IPS-20b (cell line): Measurements from ENCODE around the gene AIRE.

Experiments
- H3K27ac ChIP-seq: one replicate; pipeline ENCODE4 v1.5.1; 2013; ENCODE audit warnings: low read length
- H3K27me3 ChIP-seq: 2 replicates; pipeline ENCODE4 v1.6.1; 2013; ENCODE audit warnings: mild to moderate bottlenecking, low read length, inconsistent platforms; ENCODE audit not compliant: insufficient read depth
- H3K36me3 ChIP-seq: 2 replicates; pipeline ENCODE4 v1.6.1; 2013; ENCODE audit warnings: low read depth, mild to moderate bottlenecking, inconsistent platforms, low read length, moderate library complexity; ENCODE audit not compliant: insufficient read depth
- H3K4me1 ChIP-seq: 2 replicates; pipeline ENCODE4 v1.6.1; 2013; ENCODE audit warnings: mild to moderate bottlenecking, control low read depth, inconsistent platforms, low read length, moderate library complexity; ENCODE audit not compliant: insufficient read depth
- H3K4me3 ChIP-seq: 2 replicates; pipeline ENCODE4 v1.5.1; 2013; ENCODE audit warnings: mild to moderate bottlenecking, low read length, inconsistent platforms
- H3K9ac ChIP-seq: 2 replicates; pipeline ENCODE4 v1.6.1; 2013; ENCODE audit warnings: low read depth, mild to moderate bottlenecking, inconsistent platforms, low read length, moderate library complexity
- H3K9me3 ChIP-seq: 2 replicates; pipeline ENCODE4 v1.6.1; 2013; ENCODE audit warnings: mild to moderate bottlenecking, low read depth, low read length, inconsistent platforms; ENCODE audit not compliant: insufficient read depth

Gene AIRE

GRCh38 chr21:44295163-44295573 lies 9.5 kb downstream of the AIRE start:
- no peak overlapping the region for H3K4me3 ChIP-seq
- no peak overlapping the region for H3K9ac ChIP-seq
- no peaks in the 10 kb centered on the region for H3K9me3 ChIP-seq
- H3K27me3 ChIP-seq = peaks cover 16% of the 10 kb centered on the region; the same call in 1 of the 2 replicates
- H3K27ac ChIP-seq = no peak overlapping the region
- no peaks in the 10 kb centered on the region for H3K36me3 ChIP-seq
- H3K4me1 ChIP-seq = no peaks in the 10 kb centered on the region

- H3K36me3 ChIP-seq = no peaks in the 10 kb centered on the region
- H3K4me1 ChIP-seq = no peaks in the 10 kb centered on the region
- H3K9ac ChIP-seq = no peak overlapping the region
- no peak overlapping the region for H3K27ac ChIP-seq
- peaks cover 16% of the 10 kb centered on the region; the same call in 1 of the 2 replicates for H3K27me3 ChIP-seq
- H3K9me3 ChIP-seq = no peaks in the 10 kb centered on the region
- H3K4me3 ChIP-seq = no peak overlapping the region
Measured at GRCh38 chr21:44295646-44296045, 10.0 kb downstream of the AIRE start.

GRCh38 chr21:44296103-44296519 lies 10.4 kb downstream of the AIRE start:
- no peaks in the 10 kb centered on the region for H3K9me3 ChIP-seq
- peaks cover 16% of the 10 kb centered on the region; the same call in 1 of the 2 replicates for H3K27me3 ChIP-seq
- H3K27ac ChIP-seq = no peak overlapping the region
- no peaks in the 10 kb centered on the region for H3K4me1 ChIP-seq
- no peaks in the 10 kb centered on the region for H3K36me3 ChIP-seq
- no peak overlapping the region for H3K4me3 ChIP-seq
- H3K9ac ChIP-seq = no peak overlapping the region

- no peak overlapping the region for H3K27ac ChIP-seq
- no peak overlapping the region for H3K9ac ChIP-seq
- no peaks in the 10 kb centered on the region for H3K36me3 ChIP-seq
- H3K4me1 ChIP-seq = no peaks in the 10 kb centered on the region; the same call in 1 of the 2 replicates
- H3K27me3 ChIP-seq = peaks cover 16% of the 10 kb centered on the region; the same call in 1 of the 2 replicates
- no peak overlapping the region for H3K4me3 ChIP-seq
- H3K9me3 ChIP-seq = no peaks in the 10 kb centered on the region
Measured at GRCh38 chr21:44296916-44297315, 11.2 kb downstream of the AIRE start.

- Histone ChIP-seq H3K4me3 (no peak overlapping the region), H3K27ac (no peak overlapping the region), H3K9ac (no peak overlapping the region), H3K27me3 (peaks cover 16% of the 10 kb centered on the region; the same call in 1 of the 2 replicates), H3K4me1 (no peaks in the 10 kb centered on the region; the same call in 1 of the 2 replicates), H3K36me3 (no peaks in the 10 kb centered on the region), H3K9me3 (no peaks in the 10 kb centered on the region)
Measured at GRCh38 chr21:44297525-44298290, 12.0 kb downstream of the AIRE start.

GRCh38 chr21:44298301-44298700 lies 12.6 kb downstream of the AIRE start:
- no peak overlapping the region for H3K27ac ChIP-seq
- peaks cover 16% of the 10 kb centered on the region; the same call in 1 of the 2 replicates for H3K27me3 ChIP-seq
- H3K36me3 ChIP-seq = no peaks in the 10 kb centered on the region
- H3K9ac ChIP-seq = no peak overlapping the region
- H3K9me3 ChIP-seq = no peaks in the 10 kb centered on the region
- no peak overlapping the region for H3K4me3 ChIP-seq
- no peaks in the 10 kb centered on the region; the same call in 1 of the 2 replicates for H3K4me1 ChIP-seq

- no peaks in the 10 kb centered on the region for H3K36me3 ChIP-seq
- no peak overlapping the region for H3K27ac ChIP-seq
- peak overlapping the region; percentile 68 for H3K4me3 ChIP-seq
- H3K27me3 ChIP-seq = peaks cover 16% of the 10 kb centered on the region; the same call in 1 of the 2 replicates
- H3K4me1 ChIP-seq = no peaks in the 10 kb centered on the region; the same call in 1 of the 2 replicates
- peak overlapping the region; percentile 70 for H3K9ac ChIP-seq
- no peaks in the 10 kb centered on the region for H3K9me3 ChIP-seq
Measured at GRCh38 chr21:44299085-44299457, 13.4 kb downstream of the AIRE start.

- Histone ChIP-seq H3K4me3 (peak within 1 kb of the TSS; percentile 68), H3K27ac (no peak within 1 kb of the TSS), H3K27me3 (peaks cover 16% of the 10 kb centered on the region; the same call in 1 of the 2 replicates), H3K4me1 (no peaks in the 10 kb centered on the region; the same call in 1 of the 2 replicates), H3K9me3 (no peaks in the 10 kb centered on the region), H3K9ac (peak within 1 kb of the TSS; percentile 70), H3K36me3 (no peaks in the 10 kb centered on the region)
Measured at GRCh38 chr21:44299458-44300261, 14.0 kb downstream of the AIRE start, which contains the start of gene PFKL. TSS of gene PFKL (plus strand) at chr21:44300053. CDS start at chr21:44300106, 53 bp downstream.

GRCh38 chr21:44300262-44300959 lies 14.7 kb downstream of the AIRE start:
- Histone ChIP-seq H3K27ac (no peak overlapping the region), H3K36me3 (no peaks in the 10 kb centered on the region), H3K27me3 (peaks cover 16% of the 10 kb centered on the region; the same call in 1 of the 2 replicates), H3K4me3 (peak overlapping the region; percentile 61), H3K4me1 (no peaks in the 10 kb centered on the region; the same call in 1 of the 2 replicates), H3K9ac (peak overlapping the region; percentile 32; the same call in 1 of the 2 replicates), H3K9me3 (no peaks in the 10 kb centered on the region)

GRCh38 chr21:44301141-44301540 lies 15.5 kb downstream of the AIRE start:
- Histone ChIP-seq H3K27ac (no peak overlapping the region), H3K9ac (peak overlapping the region; percentile 32; the same call in 1 of the 2 replicates)

GRCh38 chr21:44301961-44302406 lies 16.3 kb downstream of the AIRE start:
- Histone ChIP-seq H3K4me1 (no peaks in the 10 kb centered on the region; the same call in 1 of the 2 replicates), H3K4me3 (no peak overlapping the region), H3K9me3 (no peaks in the 10 kb centered on the region), H3K27me3 (peaks cover 16% of the 10 kb centered on the region; the same call in 1 of the 2 replicates), H3K9ac (no peak overlapping the region), H3K36me3 (no peaks in the 10 kb centered on the region), H3K27ac (no peak overlapping the region)

More at GRCh38 chr21:44301141-44301540, 15.5 kb downstream of the AIRE start:
- Histone ChIP-seq H3K27me3 (peaks cover 16% of the 10 kb centered on the region; the same call in 1 of the 2 replicates), H3K36me3 (no peaks in the 10 kb centered on the region), H3K9me3 (no peaks in the 10 kb centered on the region), H3K4me3 (peak overlapping the region; percentile 61), H3K4me1 (no peaks in the 10 kb centered on the region; the same call in 1 of the 2 replicates)
